Keratinocyte (primary cell): ENCODE results near the gene RPRD1B. TPM values are rescaled to one million over a fixed set of nuclear protein-coding genes. Genes with fewer than 3 reads are reported as not detected.

Experiments used
- DNase-seq: peaks from one replicate; pipeline ENCODE4 v3.0.0-alpha.2; 2011; ENCODE audit warnings: low read depth, missing footprints, low spot score
- FAIRE-seq: peaks from 2 replicates; lab custom pipeline; 2011; peaks lifted over from hg19 to GRCh38; lab: Jason Lieb, UNC
- H2AFZ ChIP-seq: 2 replicates; pipeline ENCODE4 v1.6.0; 2012; ENCODE audit warnings: low read length, control low read depth, inconsistent platforms; ENCODE audit not compliant: control insufficient read depth
- H3K27ac ChIP-seq: 2 replicates; pipeline ENCODE4 v1.5.1; 2011; ENCODE audit warnings: low read length; ENCODE audit not compliant: control insufficient read depth, insufficient read depth
- H3K27me3 ChIP-seq: 3 replicates; pipeline ENCODE4 v1.6.0; 2011; ENCODE audit warnings: low read length; ENCODE audit not compliant: control insufficient read depth, insufficient read depth; ENCODE audit errors: extremely low read depth
- H3K36me3 ChIP-seq, 2 experiments: 2 replicates in 1 of 2; 3 replicates in 1 of 2; pipeline ENCODE4 v1.5.1; 2011; ENCODE audit warnings: low read length in 2 of 2, mild to moderate bottlenecking in 1 of 2; ENCODE audit not compliant: control insufficient read depth in 2 of 2, insufficient read depth in 2 of 2; ENCODE audit errors: extremely low read depth in 1 of 2
- H3K4me1 ChIP-seq: 3 replicates; pipeline ENCODE4 v1.5.1; 2011; ENCODE audit warnings: low read length; ENCODE audit not compliant: control insufficient read depth, insufficient read depth; ENCODE audit errors: extremely low read depth
- H3K4me2 ChIP-seq: 3 replicates; pipeline ENCODE4 v1.6.0; 2011; ENCODE audit warnings: low read depth, low read length; ENCODE audit not compliant: control insufficient read depth, insufficient read depth; ENCODE audit errors: extremely low read depth
- H3K4me3 ChIP-seq, 3 experiments: fragments of 200-600 bp in 1 of 3; sonication (generic) in 1 of 3; 2 replicates in 2 of 3; 3 replicates in 1 of 3; pipeline ENCODE4 v1.5.1; 2011 to 2016; ENCODE audit warnings: low read length in 3 of 3, mild to moderate bottlenecking in 3 of 3, control low read depth in 2 of 3, inconsistent platforms in 1 of 3, low read depth in 1 of 3, mixed read lengths in 1 of 3, mixed run types in 1 of 3, moderate library complexity in 1 of 3; ENCODE audit not compliant: control insufficient read depth in 2 of 3, insufficient read depth in 2 of 3; ENCODE audit errors: extremely low read depth in 1 of 3
- H3K79me2 ChIP-seq: 2 replicates; pipeline ENCODE4 v1.6.0; 2012; ENCODE audit warnings: low read length; ENCODE audit not compliant: control insufficient read depth, insufficient read depth
- H3K9ac ChIP-seq: 3 replicates; pipeline ENCODE4 v1.6.0; 2011; ENCODE audit warnings: low read length; ENCODE audit not compliant: control insufficient read depth, insufficient read depth; ENCODE audit errors: extremely low read depth
- H3K9me1 ChIP-seq: 3 replicates; pipeline ENCODE4 v1.6.0; 2011; ENCODE audit warnings: low read length; ENCODE audit not compliant: control insufficient read depth, insufficient read depth; ENCODE audit errors: extremely low read depth
- H3K9me3 ChIP-seq: 2 replicates; pipeline ENCODE4 v1.5.1; 2012; ENCODE audit warnings: low read depth, low read length; ENCODE audit not compliant: control insufficient read depth
- H4K20me1 ChIP-seq: 3 replicates; pipeline ENCODE4 v1.6.0; 2011; ENCODE audit warnings: low read length; ENCODE audit not compliant: control insufficient read depth, insufficient read depth; ENCODE audit errors: extremely low read depth
- CTCF ChIP-seq, 3 experiments: IDR thresholded peaks in 1 of 3; conservative IDR thresholded peaks in 1 of 3; optimal IDR thresholded peaks in 1 of 3; 2 replicates in 2 of 3; 3 replicates in 1 of 3; pipeline versions ENCODE3 to v1.5.1; 2011; ENCODE audit warnings: low read length in 3 of 3, mild to moderate bottlenecking in 3 of 3, moderate library complexity in 2 of 3, control low read depth in 1 of 3, inconsistent platforms in 1 of 3; ENCODE audit not compliant: insufficient read depth in 2 of 3; ENCODE audit errors: extremely low read depth in 1 of 3
- EZH2 ChIP-seq: IDR thresholded peaks from one replicate; pipeline ENCODE4 v1.6.1; 2012; ENCODE audit warnings: inconsistent platforms, mild to moderate bottlenecking, low read length, moderate library complexity
- dilution Hi-C: fragments of 300-500 bp; cut with MboI; formaldehyde crosslinking; loops from one replicate; pipeline ENCODE4 v1.7.0; 2020; ENCODE audit warnings: low sequenced_read_pairs; ENCODE audit not compliant: extremely low pct_ligation_motif_present
- polyA plus RNA-seq, 5 experiments: library from polyadenylated mRNA; depleted of rRNA in 3 of 5; stranded (reverse) in 3 of 5; stranded (forward) in 1 of 5; unstranded in 1 of 5; fragments of >200 nt; gene quantifications; 1 replicate in 1 of 5; 2 replicates in 3 of 5; 3 replicates in 1 of 5; pipeline versions ENCODE4 v1.2.1 to v1.2.3, GENCODE V29; 2011 to 2012; ENCODE audit warnings: missing spikeins in 2 of 5, low read depth in 1 of 5, low replicate concordance in 1 of 5

RPRD1B gene
- polyA plus RNA-seq, 1 donor (not counting 4 experiments of a cell fraction or from before 2014, with no cell fraction given) = 19.9 TPM

GRCh38 chr20:37992802-37993409, 40.6 kb upstream of the RPRD1B start:
- dilution Hi-C loops = no loop called here
- Histone ChIP-seq H3K9me1 (peaks cover 3% of the 10 kb centered on the region), H3K36me3 (peaks cover 7 to 38% of the 10 kb centered on the region in 2 experiments), H3K4me1 (peaks cover 29% of the 10 kb centered on the region), H3K27me3 (no peaks in the 10 kb centered on the region), H3K4me3 (no peak overlapping the region), H3K27ac (no peak overlapping the region), H4K20me1 (no peaks in the 10 kb centered on the region), H3K9ac (no peak overlapping the region), H2AFZ (no peak overlapping the region), H3K9me3 (no peaks in the 10 kb centered on the region), H3K4me2 (peak overlapping the region; percentile 41), H3K79me2 (no peaks in the 10 kb centered on the region)
- no peak for TF ChIP-seq EZH2
- TF ChIP-seq CTCF (optimal IDR thresholded peaks at IDR 0.05 in 1 of 3, IDR thresholded peaks at IDR 0.05 in 1 of 3, conservative IDR thresholded peaks at IDR 0.05 in 1 of 3; ENCODE audit: extremely low read depth in 1 of 3, insufficient read depth in 2 of 3, low read length in 3 of 3) = peak; percentile 43 to 63 (median 50)
- FAIRE-seq (peak; percentile 26), DNase-seq (peak; percentile 54)

GRCh38 chr20:37994512-37994911, 39.0 kb upstream of the RPRD1B start:
- peaks cover 6 to 43% of the 10 kb centered on the region in 2 experiments for H3K36me3 ChIP-seq
- no peak overlapping the region for H3K27ac ChIP-seq
- FAIRE-seq = no peak

More at GRCh38 chr20:37994512-37994911, 39.0 kb upstream of the RPRD1B start:
- Histone ChIP-seq H2AFZ (no peak overlapping the region), H3K4me1 (peaks cover 29% of the 10 kb centered on the region), H3K79me2 (no peaks in the 10 kb centered on the region), H3K9me1 (peaks cover 3% of the 10 kb centered on the region), H3K27me3 (no peaks in the 10 kb centered on the region), H3K9ac (no peak overlapping the region), H3K4me3 (no peak overlapping the region), H3K4me2 (no peak overlapping the region), H3K9me3 (no peaks in the 10 kb centered on the region), H4K20me1 (no peaks in the 10 kb centered on the region)
- TF ChIP-seq EZH2 = no peak
- no peak for TF ChIP-seq CTCF (optimal IDR thresholded peaks at IDR 0.05 in 1 of 3, IDR thresholded peaks at IDR 0.05 in 1 of 3, conservative IDR thresholded peaks at IDR 0.05 in 1 of 3; ENCODE audit: extremely low read depth in 1 of 3, insufficient read depth in 2 of 3, low read length in 3 of 3)
- dilution Hi-C loops = no loop called here
- peak; percentile 5 for DNase-seq
